Measurements from ENCODE around the gene KRT16.

Gene KRT16

GRCh38 chr17:41651625-41652460 is 39.3 kb upstream of the KRT16 start:
- Histone ChIP-seq H3K27ac (ENCODE audit: insufficient read depth in 1 of 2, low read depth in 1 of 2, low read length in 2 of 2, poor library complexity in 1 of 2, severe bottlenecking in 2 of 2) (no peak overlapping the region), H3K36me3 (ENCODE audit: control insufficient read depth in 4 of 4, insufficient read depth in 4 of 4, low read length in 3 of 4) (no peaks in the 10 kb centered on the region), H3K27me3 (replicated peaks in 2 of 5; ENCODE audit: control insufficient read depth in 4 of 5, insufficient read depth in 5 of 5, low read length in 4 of 5) (no peaks in the 10 kb centered on the region), H3K9me3 (ENCODE audit: control extremely low read depth in 1 of 5, control insufficient read depth in 4 of 5, insufficient read depth in 2 of 5, low read depth in 1 of 5, low read length in 4 of 5) (no peaks in the 10 kb centered on the region), H3K4me3 (ENCODE audit: control insufficient read depth in 1 of 7, extremely low read depth in 1 of 7, insufficient read depth in 4 of 7, low read depth in 2 of 7, low read length in 6 of 7) (no peak overlapping the region), H3K4me1 (ENCODE audit: control extremely low read depth in 1 of 4, control insufficient read depth in 4 of 4, insufficient read depth in 4 of 4, low read length in 3 of 4) (peaks cover 0 to 17% (median 14%) of the 10 kb centered on the region in 4 experiments)
- POLR2A ChIA-PET, result no interaction called here
- DNase-seq, result no peak
- 100% methylated on average over 4 of the region's 13 CpGs for WGBS (ENCODE audit: insufficient coverage)
- CTCF ChIA-PET, result interaction anchor here (7.8 to 10.7 kb wide), 2 partner anchors 13 to 101 kb away, joined by 98 to 239 read pairs; no protein-coding TSS in a partner anchor

GRCh38 chr17:41650794-41651624 is 38.4 kb upstream of the KRT16 start:
- peaks cover 0 to 18% (median 14%) of the 10 kb centered on the region in 4 experiments for H3K4me1 ChIP-seq (ENCODE audit: control extremely low read depth in 1 of 4, control insufficient read depth in 4 of 4, insufficient read depth in 4 of 4, low read length in 3 of 4)
- no peaks in the 10 kb centered on the region for H3K36me3 ChIP-seq (ENCODE audit: control insufficient read depth in 4 of 4, insufficient read depth in 4 of 4, low read length in 3 of 4)
- ChIA-PET CTCF (interaction anchor here (7.8 to 10.7 kb wide), 2 partner anchors 14 to 101 kb away, joined by 98 to 239 read pairs; no protein-coding TSS in a partner anchor), POLR2A (no interaction called here)
- H3K27ac ChIP-seq (ENCODE audit: insufficient read depth in 1 of 2, low read depth in 1 of 2, low read length in 2 of 2, poor library complexity in 1 of 2, severe bottlenecking in 2 of 2), result no peak overlapping the region
- no peaks in the 10 kb centered on the region for H3K27me3 ChIP-seq (replicated peaks in 2 of 5; ENCODE audit: control insufficient read depth in 4 of 5, insufficient read depth in 5 of 5, low read length in 4 of 5)
- no peak for DNase-seq
- H3K4me3 ChIP-seq (ENCODE audit: control insufficient read depth in 1 of 7, extremely low read depth in 1 of 7, insufficient read depth in 4 of 7, low read depth in 2 of 7, low read length in 6 of 7), result no peak overlapping the region
- H3K9me3 ChIP-seq (ENCODE audit: control extremely low read depth in 1 of 5, control insufficient read depth in 4 of 5, insufficient read depth in 2 of 5, low read depth in 1 of 5, low read length in 4 of 5), result no peaks in the 10 kb centered on the region
- 91% methylated on average over 15 of the region's 15 CpGs for WGBS (ENCODE audit: insufficient coverage)

GRCh38 chr17:41649923-41650519 is 37.5 kb upstream of the KRT16 start:
- Histone ChIP-seq H3K27ac (ENCODE audit: insufficient read depth in 1 of 2, low read depth in 1 of 2, low read length in 2 of 2, poor library complexity in 1 of 2, severe bottlenecking in 2 of 2) (no peak overlapping the region), H3K4me3 (ENCODE audit: control insufficient read depth in 1 of 7, extremely low read depth in 1 of 7, insufficient read depth in 4 of 7, low read depth in 2 of 7, low read length in 6 of 7) (no peak overlapping the region), H3K4me1 (ENCODE audit: control extremely low read depth in 1 of 4, control insufficient read depth in 4 of 4, insufficient read depth in 4 of 4, low read length in 3 of 4) (peaks cover 0 to 28% (median 24%) of the 10 kb centered on the region in 4 experiments), H3K27me3 (replicated peaks in 2 of 5; ENCODE audit: control insufficient read depth in 4 of 5, insufficient read depth in 5 of 5, low read length in 4 of 5) (no peaks in the 10 kb centered on the region), H3K36me3 (ENCODE audit: control insufficient read depth in 4 of 4, insufficient read depth in 4 of 4, low read length in 3 of 4) (no peaks in the 10 kb centered on the region), H3K9me3 (ENCODE audit: control extremely low read depth in 1 of 5, control insufficient read depth in 4 of 5, insufficient read depth in 2 of 5, low read depth in 1 of 5, low read length in 4 of 5) (no peaks in the 10 kb centered on the region)
- POLR2A ChIA-PET, result no interaction called here
- DNase-seq, result no peak
- 91% methylated on average over 8 of the region's 10 CpGs for WGBS (ENCODE audit: insufficient coverage)
- CTCF ChIA-PET, result interaction anchor here (0.7 to 10.7 kb wide), 11 partner anchors 8 to 793 kb away, joined by 4 to 239 read pairs (median 9); partner anchors contain the start of gene EIF1

DNA sequence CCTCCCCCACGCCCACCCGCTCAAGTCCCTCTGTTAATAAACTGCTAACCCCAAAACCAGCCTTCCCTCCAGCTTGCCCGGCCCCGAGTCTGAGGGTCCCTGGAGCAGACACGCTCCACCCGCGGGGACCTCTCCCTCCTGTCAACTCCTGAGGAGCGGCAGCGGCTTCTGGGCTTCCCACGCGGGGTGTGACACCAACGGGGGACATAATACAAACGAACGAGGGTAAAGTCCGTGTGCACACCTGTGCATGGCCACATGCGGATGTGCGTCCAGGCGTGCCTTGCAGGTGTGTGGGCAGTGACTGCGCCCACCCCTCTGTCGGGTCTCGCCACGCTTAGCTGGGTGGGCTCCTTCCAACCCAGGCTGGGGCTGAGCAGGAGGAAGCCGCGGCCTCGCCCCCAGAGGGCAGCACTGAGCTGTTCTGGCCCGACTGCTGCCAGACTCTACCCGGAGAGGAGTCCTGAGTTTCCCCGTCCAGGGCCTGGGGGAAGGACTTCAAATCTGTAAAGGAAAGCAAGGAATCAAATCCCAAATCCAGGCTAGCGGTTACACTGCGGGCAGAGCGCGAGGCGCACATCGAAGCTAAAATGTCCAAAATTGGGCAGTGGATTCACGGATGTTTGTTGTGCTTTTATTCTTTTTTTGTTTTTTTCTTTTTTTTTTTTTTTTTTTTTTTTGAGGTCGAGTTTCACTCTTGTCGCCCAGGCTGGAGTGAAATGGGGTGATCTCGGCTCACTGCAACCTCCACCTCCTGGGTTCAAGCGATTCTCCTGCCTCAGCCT is 36.0 kb upstream of the KRT16 start:
- Histone ChIP-seq H3K36me3 (ENCODE audit: control insufficient read depth in 4 of 4, insufficient read depth in 4 of 4, low read length in 3 of 4) (no peaks in the 10 kb centered on the region), H3K4me3 (ENCODE audit: control insufficient read depth in 1 of 7, extremely low read depth in 1 of 7, insufficient read depth in 4 of 7, low read depth in 2 of 7, low read length in 6 of 7) (peak overlapping the region; percentile 18 to 75 (median 46)), H3K27ac (ENCODE audit: insufficient read depth in 1 of 2, low read depth in 1 of 2, low read length in 2 of 2, poor library complexity in 1 of 2, severe bottlenecking in 2 of 2) (no peak overlapping the region), H3K9me3 (ENCODE audit: control extremely low read depth in 1 of 5, control insufficient read depth in 4 of 5, insufficient read depth in 2 of 5, low read depth in 1 of 5, low read length in 4 of 5) (no peaks in the 10 kb centered on the region), H3K27me3 (replicated peaks in 2 of 5; ENCODE audit: control insufficient read depth in 4 of 5, insufficient read depth in 5 of 5, low read length in 4 of 5) (no peaks in the 10 kb centered on the region), H3K4me1 (ENCODE audit: control extremely low read depth in 1 of 4, control insufficient read depth in 4 of 4, insufficient read depth in 4 of 4, low read length in 3 of 4) (peaks cover 0 to 34% (median 29%) of the 10 kb centered on the region in 4 experiments)
- POLR2A ChIA-PET, result interaction anchor here (0.7 to 0.8 kb wide), 2 partner anchors 14 to 17 kb away, joined by 3 to 4 read pairs; no protein-coding TSS in a partner anchor
- DNase-seq, result peak; percentile 79 to 85 (median 81)
- CTCF ChIA-PET, result interaction anchor here (0.8 to 10.7 kb wide), 28 partner anchors 9 to 792 kb away, joined by 3 to 239 read pairs (median 5); partner anchors contain the start of gene EIF1
- 1% methylated on average over 29 of the region's 39 CpGs for WGBS (ENCODE audit: insufficient coverage)

DNA sequence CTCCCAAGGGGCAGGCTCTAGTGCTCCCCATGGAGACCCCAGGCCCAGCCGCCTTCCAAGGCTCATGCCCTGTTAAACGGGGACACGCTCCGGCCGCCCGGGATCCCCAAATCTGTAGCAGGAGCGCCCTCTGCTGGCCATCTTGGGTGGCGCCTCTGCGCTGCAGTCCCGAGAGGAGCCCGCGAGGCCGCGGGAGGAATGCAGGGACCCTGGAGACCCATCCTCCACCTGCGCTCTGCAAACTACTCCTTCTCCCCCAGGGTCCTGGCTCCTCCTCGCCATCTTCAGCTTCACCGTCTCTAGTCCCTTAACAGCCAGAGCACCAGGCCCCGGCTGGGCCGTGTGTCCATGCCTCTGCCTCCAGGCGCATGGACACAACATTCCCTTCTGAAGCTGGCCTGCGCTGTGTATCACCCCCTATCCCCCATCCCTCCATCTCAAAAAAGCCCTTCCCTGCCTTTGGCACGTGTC is 35.4 kb upstream of the KRT16 start:
- peak overlapping the region in 6 of 7 experiments; percentile 29 to 75 (median 49) for H3K4me3 ChIP-seq (ENCODE audit: control insufficient read depth in 1 of 7, extremely low read depth in 1 of 7, insufficient read depth in 4 of 7, low read depth in 2 of 7, low read length in 6 of 7)
- peaks cover 0 to 34% (median 29%) of the 10 kb centered on the region in 4 experiments for H3K4me1 ChIP-seq (ENCODE audit: control extremely low read depth in 1 of 4, control insufficient read depth in 4 of 4, insufficient read depth in 4 of 4, low read length in 3 of 4)
- H3K27ac ChIP-seq (ENCODE audit: insufficient read depth in 1 of 2, low read depth in 1 of 2, low read length in 2 of 2, poor library complexity in 1 of 2, severe bottlenecking in 2 of 2), result no peak overlapping the region
- WGBS (ENCODE audit: insufficient coverage), result 2% methylated on average over 22 of the region's 22 CpGs
- ChIA-PET POLR2A (interaction anchor here (0.7 kb wide), 1 partner anchor 18 kb away, joined by 4 read pairs; no protein-coding TSS in a partner anchor), CTCF (interaction anchor here (0.8 to 10.7 kb wide), 22 partner anchors 9 to 791 kb away, joined by 3 to 239 read pairs (median 4); no protein-coding TSS in a partner anchor)
- H3K36me3 ChIP-seq (ENCODE audit: control insufficient read depth in 4 of 4, insufficient read depth in 4 of 4, low read length in 3 of 4), result no peaks in the 10 kb centered on the region
- peak; percentile 63 to 73 (median 72) for DNase-seq
- H3K27me3 ChIP-seq (replicated peaks in 2 of 5; ENCODE audit: control insufficient read depth in 4 of 5, insufficient read depth in 5 of 5, low read length in 4 of 5), result no peaks in the 10 kb centered on the region
- no peaks in the 10 kb centered on the region for H3K9me3 ChIP-seq (ENCODE audit: control extremely low read depth in 1 of 5, control insufficient read depth in 4 of 5, insufficient read depth in 2 of 5, low read depth in 1 of 5, low read length in 4 of 5)
